GM23338 (cell line): Measurements from ENCODE around the gene GPR32. TPM values are rescaled to one million over a fixed set of nuclear protein-coding genes. Genes with fewer than 3 reads are reported as not detected.
"Not testable (repeated sequence)": the region's sequence is repeated elsewhere in the genome, so short reads cannot be mapped to it uniquely, and the experiment has no call there.

ENCODE experiments used
- ATAC-seq: fragments of 200-7000 bp; cut with Tn5 transposase; 3 replicates; pipeline ENCODE4 v1.9.1; 2020
- DNase-seq: peaks from one replicate; pipeline ENCODE4 v3.0.0-alpha.2; 2015; ENCODE audit warnings: low spot score
- H2AFZ ChIP-seq: fragments of 200-600 bp; sonication (generic); 2 replicates; pipeline ENCODE4 v1.8.0; 2016; ENCODE audit warnings: antibody characterized with exemption, mild to moderate bottlenecking, moderate library complexity
- H3F3A ChIP-seq: fragments of 200-600 bp; sonication (generic); replicated peaks from 2 replicates; pipeline ENCODE4 v1.8.0; 2017; ENCODE audit warnings: antibody characterized with exemption, mixed run types, low read depth
- H3K27ac ChIP-seq: fragments of 200-600 bp; sonication (generic); 2 replicates; pipeline ENCODE4 v1.6.1; 2016; ENCODE audit warnings: low read depth
- H3K27me3 ChIP-seq: fragments of 200-600 bp; sonication (generic); 2 replicates; pipeline ENCODE4 v1.8.0; 2016; ENCODE audit warnings: mild to moderate bottlenecking, mixed run types, moderate library complexity; ENCODE audit not compliant: insufficient read depth
- H3K36me3 ChIP-seq: fragments of 200-600 bp; sonication (generic); 2 replicates; pipeline ENCODE4 v1.8.0; 2016; ENCODE audit warnings: mild to moderate bottlenecking; ENCODE audit not compliant: insufficient read depth
- H3K4me1 ChIP-seq: fragments of 200-600 bp; sonication (generic); 2 replicates; pipeline ENCODE4 v1.8.0; 2016; ENCODE audit warnings: mild to moderate bottlenecking, moderate library complexity; ENCODE audit not compliant: insufficient read depth
- H3K4me2 ChIP-seq: fragments of 200-600 bp; sonication (generic); 2 replicates; pipeline ENCODE4 v1.7.1; 2017; ENCODE audit warnings: mixed run types
- H3K4me3 ChIP-seq: fragments of 200-600 bp; sonication (generic); 2 replicates; pipeline ENCODE4 v1.6.1; 2016; ENCODE audit warnings: mixed run types
- H3K79me2 ChIP-seq: fragments of 200-600 bp; sonication (generic); replicated peaks from 2 replicates; pipeline ENCODE4 v1.8.0; 2017; ENCODE audit warnings: mild to moderate bottlenecking; ENCODE audit not compliant: insufficient read depth
- H3K9me2 ChIP-seq: fragments of 200-600 bp; sonication (generic); 2 replicates; pipeline ENCODE4 v1.8.0; 2017; ENCODE audit not compliant: insufficient read depth
- H4K20me1 ChIP-seq: fragments of 200-600 bp; sonication (generic); replicated peaks from 2 replicates; pipeline ENCODE4 v1.8.0; 2017; ENCODE audit warnings: mild to moderate bottlenecking; ENCODE audit not compliant: insufficient read depth
- H3K27ac Mint-ChIP-seq: 2 replicates; pipeline ENCODE4 v1.8.0; 2020; ENCODE audit warnings: inconsistent platforms, mild to moderate bottlenecking, moderate library complexity, mixed read lengths
- H3K27me3 Mint-ChIP-seq: 3 replicates; pipeline ENCODE4 v1.8.0; 2022; ENCODE audit warnings: low read depth, mild to moderate bottlenecking, moderate library complexity, mixed read lengths, inconsistent platforms; ENCODE audit not compliant: insufficient read depth, poor library complexity
- H3K36me3 Mint-ChIP-seq: 3 replicates; pipeline ENCODE4 v1.8.0; 2021; ENCODE audit warnings: low read depth, mild to moderate bottlenecking, inconsistent platforms, moderate library complexity, mixed read lengths
- H3K4me1 Mint-ChIP-seq: 3 replicates; pipeline ENCODE4 v1.8.0; 2020; ENCODE audit warnings: mild to moderate bottlenecking, inconsistent platforms, mixed read lengths
- H3K4me3 Mint-ChIP-seq: 3 replicates; pipeline ENCODE4 v1.8.0; 2021; ENCODE audit warnings: moderate library complexity, mild to moderate bottlenecking, inconsistent platforms, mixed read lengths
- H3K9me3 Mint-ChIP-seq: 3 replicates; pipeline ENCODE4 v1.8.0; 2020; ENCODE audit warnings: moderate library complexity, mild to moderate bottlenecking, inconsistent platforms, mixed read lengths
- CREB1 ChIP-seq: fragments of 250-450 bp; sonication (Bioruptor Pico); IDR thresholded peaks from 2 replicates; pipeline ENCODE4 v1.5.0; 2020; ENCODE audit warnings: low read depth, mild to moderate bottlenecking, moderate library complexity
- EZH2 ChIP-seq: fragments of 200-600 bp; sonication (generic); IDR thresholded peaks from one replicate; pipeline ENCODE4 v1.8.0; 2017; ENCODE audit warnings: antibody characterized with exemption, mild to moderate bottlenecking, low read depth; ENCODE audit not compliant: unreplicated experiment
- EZH2phosphoT487 ChIP-seq: fragments of 200-600 bp; sonication (generic); IDR thresholded peaks from one replicate; pipeline ENCODE4 v1.8.1; 2018; ENCODE audit warnings: antibody characterized with exemption; ENCODE audit not compliant: unreplicated experiment
- JUNB ChIP-seq: IDR thresholded peaks from one replicate; pipeline ENCODE4 v1.6.1; 2016; ENCODE audit warnings: antibody characterized with exemption; ENCODE audit not compliant: unreplicated experiment
- NANOG ChIP-seq: IDR thresholded peaks from 2 replicates; pipeline ENCODE4 v1.6.1; 2016; ENCODE audit warnings: antibody characterized with exemption, borderline replicate concordance
- POLR2AphosphoS5 ChIP-seq: IDR thresholded peaks from 2 replicates; pipeline ENCODE4 v1.6.1; 2016; ENCODE audit warnings: antibody characterized with exemption, low read depth
- ZNF114 ChIP-seq: fragments of 250-450 bp; sonication (Bioruptor Pico); IDR thresholded peaks from 2 replicates; pipeline ENCODE4 v1.5.0; 2020; ENCODE audit warnings: mild to moderate bottlenecking, moderate library complexity
- ZNF331 ChIP-seq: fragments of 250-450 bp; sonication (Bioruptor Pico); IDR thresholded peaks from 2 replicates; pipeline ENCODE4 v1.5.0; 2020; ENCODE audit warnings: low read depth, mild to moderate bottlenecking, moderate library complexity
- polyA plus RNA-seq: library from polyadenylated mRNA; unstranded; fragments of >200 nt; fragmentation: Nextera tagmentation; extraction: Ambion mirVana; gene quantifications from 2 replicates; pipeline ENCODE4 v1.2.1, GENCODE V29; 2016
- total RNA-seq: library from RNA; depleted of rRNA; stranded (reverse); fragments of >200 nt; shearing (Covaris generic); gene quantifications from 2 replicates; pipeline ENCODE4 v1.2.3, GENCODE V29; 2014
- TF ChIP-seq, protein P1 (sequence below): IDR thresholded peaks from 2 replicates; pipeline ENCODE4 v1.6.1; 2016; ENCODE audit warnings: antibody characterized with exemption
- TF ChIP-seq, protein P2 (sequence below): IDR thresholded peaks from one replicate; pipeline ENCODE4 v1.6.1; 2018; ENCODE audit warnings: antibody characterized with exemption; ENCODE audit not compliant: unreplicated experiment
- TF ChIP-seq, protein P3 (sequence below): fragments of 250-450 bp; sonication (Bioruptor Pico); IDR thresholded peaks from 2 replicates; pipeline ENCODE4 v1.5.0; 2020; ENCODE audit warnings: mild to moderate bottlenecking, moderate library complexity

Gene GPR32
- total and polyA plus RNA-seq, 2 experiments from 2014 or later, result not detected

- not testable (repeated sequence) for H3K4me3 Mint-ChIP-seq
These were observed 41.5 kb downstream of the GPR32 start for GRCh38 chr19:50811622-50812238.

GRCh38 chr19:50812474-50812873 is 42.2 kb downstream of the GPR32 start:
- no peaks in the 10 kb centered on the region for H3F3A ChIP-seq
- Mint-ChIP-seq H3K4me3 (no peak overlapping the region), H3K4me1 (peaks cover 2% of the 10 kb centered on the region; the same call in 2 of the 3 replicates), H3K27me3 (peaks cover 10% of the 10 kb centered on the region), H3K36me3 (peaks cover 5% of the 10 kb centered on the region), H3K27ac (no peak overlapping the region; the same call in 1 of the 2 replicates), H3K9me3 (peaks cover 41% of the 10 kb centered on the region)
- ATAC-seq (no peak), DNase-seq (no peak)
- no peak overlapping the region for H3K4me2 ChIP-seq
- H2AFZ ChIP-seq, result no peak overlapping the region
- H3K27me3 ChIP-seq, result peaks cover 7% of the 10 kb centered on the region; the same call in 1 of the 2 replicates
- peaks cover 3% of the 10 kb centered on the region; the same call in 1 of the 2 replicates for H3K4me1 ChIP-seq
- TF ChIP-seq CREB1, result no peak
- no peak for TF ChIP-seq EZH2phosphoT487
- TF ChIP-seq NANOG, result no peak
- no peak for TF ChIP-seq ZNF114 (CRISPR knock-in tag)
- TF ChIP-seq, protein P1, sequence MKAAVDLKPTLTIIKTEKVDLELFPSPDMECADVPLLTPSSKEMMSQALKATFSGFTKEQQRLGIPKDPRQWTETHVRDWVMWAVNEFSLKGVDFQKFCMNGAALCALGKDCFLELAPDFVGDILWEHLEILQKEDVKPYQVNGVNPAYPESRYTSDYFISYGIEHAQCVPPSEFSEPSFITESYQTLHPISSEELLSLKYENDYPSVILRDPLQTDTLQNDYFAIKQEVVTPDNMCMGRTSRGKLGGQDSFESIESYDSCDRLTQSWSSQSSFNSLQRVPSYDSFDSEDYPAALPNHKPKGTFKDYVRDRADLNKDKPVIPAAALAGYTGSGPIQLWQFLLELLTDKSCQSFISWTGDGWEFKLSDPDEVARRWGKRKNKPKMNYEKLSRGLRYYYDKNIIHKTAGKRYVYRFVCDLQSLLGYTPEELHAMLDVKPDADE, result no peak
- TF ChIP-seq EZH2, result no peak
- TF ChIP-seq ZNF331 (CRISPR knock-in tag), result no peak
- TF ChIP-seq, protein P2, sequence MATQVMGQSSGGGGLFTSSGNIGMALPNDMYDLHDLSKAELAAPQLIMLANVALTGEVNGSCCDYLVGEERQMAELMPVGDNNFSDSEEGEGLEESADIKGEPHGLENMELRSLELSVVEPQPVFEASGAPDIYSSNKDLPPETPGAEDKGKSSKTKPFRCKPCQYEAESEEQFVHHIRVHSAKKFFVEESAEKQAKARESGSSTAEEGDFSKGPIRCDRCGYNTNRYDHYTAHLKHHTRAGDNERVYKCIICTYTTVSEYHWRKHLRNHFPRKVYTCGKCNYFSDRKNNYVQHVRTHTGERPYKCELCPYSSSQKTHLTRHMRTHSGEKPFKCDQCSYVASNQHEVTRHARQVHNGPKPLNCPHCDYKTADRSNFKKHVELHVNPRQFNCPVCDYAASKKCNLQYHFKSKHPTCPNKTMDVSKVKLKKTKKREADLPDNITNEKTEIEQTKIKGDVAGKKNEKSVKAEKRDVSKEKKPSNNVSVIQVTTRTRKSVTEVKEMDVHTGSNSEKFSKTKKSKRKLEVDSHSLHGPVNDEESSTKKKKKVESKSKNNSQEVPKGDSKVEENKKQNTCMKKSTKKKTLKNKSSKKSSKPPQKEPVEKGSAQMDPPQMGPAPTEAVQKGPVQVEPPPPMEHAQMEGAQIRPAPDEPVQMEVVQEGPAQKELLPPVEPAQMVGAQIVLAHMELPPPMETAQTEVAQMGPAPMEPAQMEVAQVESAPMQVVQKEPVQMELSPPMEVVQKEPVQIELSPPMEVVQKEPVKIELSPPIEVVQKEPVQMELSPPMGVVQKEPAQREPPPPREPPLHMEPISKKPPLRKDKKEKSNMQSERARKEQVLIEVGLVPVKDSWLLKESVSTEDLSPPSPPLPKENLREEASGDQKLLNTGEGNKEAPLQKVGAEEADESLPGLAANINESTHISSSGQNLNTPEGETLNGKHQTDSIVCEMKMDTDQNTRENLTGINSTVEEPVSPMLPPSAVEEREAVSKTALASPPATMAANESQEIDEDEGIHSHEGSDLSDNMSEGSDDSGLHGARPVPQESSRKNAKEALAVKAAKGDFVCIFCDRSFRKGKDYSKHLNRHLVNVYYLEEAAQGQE, result no peak
- no peak for TF ChIP-seq JUNB
- TF ChIP-seq, protein P3, sequence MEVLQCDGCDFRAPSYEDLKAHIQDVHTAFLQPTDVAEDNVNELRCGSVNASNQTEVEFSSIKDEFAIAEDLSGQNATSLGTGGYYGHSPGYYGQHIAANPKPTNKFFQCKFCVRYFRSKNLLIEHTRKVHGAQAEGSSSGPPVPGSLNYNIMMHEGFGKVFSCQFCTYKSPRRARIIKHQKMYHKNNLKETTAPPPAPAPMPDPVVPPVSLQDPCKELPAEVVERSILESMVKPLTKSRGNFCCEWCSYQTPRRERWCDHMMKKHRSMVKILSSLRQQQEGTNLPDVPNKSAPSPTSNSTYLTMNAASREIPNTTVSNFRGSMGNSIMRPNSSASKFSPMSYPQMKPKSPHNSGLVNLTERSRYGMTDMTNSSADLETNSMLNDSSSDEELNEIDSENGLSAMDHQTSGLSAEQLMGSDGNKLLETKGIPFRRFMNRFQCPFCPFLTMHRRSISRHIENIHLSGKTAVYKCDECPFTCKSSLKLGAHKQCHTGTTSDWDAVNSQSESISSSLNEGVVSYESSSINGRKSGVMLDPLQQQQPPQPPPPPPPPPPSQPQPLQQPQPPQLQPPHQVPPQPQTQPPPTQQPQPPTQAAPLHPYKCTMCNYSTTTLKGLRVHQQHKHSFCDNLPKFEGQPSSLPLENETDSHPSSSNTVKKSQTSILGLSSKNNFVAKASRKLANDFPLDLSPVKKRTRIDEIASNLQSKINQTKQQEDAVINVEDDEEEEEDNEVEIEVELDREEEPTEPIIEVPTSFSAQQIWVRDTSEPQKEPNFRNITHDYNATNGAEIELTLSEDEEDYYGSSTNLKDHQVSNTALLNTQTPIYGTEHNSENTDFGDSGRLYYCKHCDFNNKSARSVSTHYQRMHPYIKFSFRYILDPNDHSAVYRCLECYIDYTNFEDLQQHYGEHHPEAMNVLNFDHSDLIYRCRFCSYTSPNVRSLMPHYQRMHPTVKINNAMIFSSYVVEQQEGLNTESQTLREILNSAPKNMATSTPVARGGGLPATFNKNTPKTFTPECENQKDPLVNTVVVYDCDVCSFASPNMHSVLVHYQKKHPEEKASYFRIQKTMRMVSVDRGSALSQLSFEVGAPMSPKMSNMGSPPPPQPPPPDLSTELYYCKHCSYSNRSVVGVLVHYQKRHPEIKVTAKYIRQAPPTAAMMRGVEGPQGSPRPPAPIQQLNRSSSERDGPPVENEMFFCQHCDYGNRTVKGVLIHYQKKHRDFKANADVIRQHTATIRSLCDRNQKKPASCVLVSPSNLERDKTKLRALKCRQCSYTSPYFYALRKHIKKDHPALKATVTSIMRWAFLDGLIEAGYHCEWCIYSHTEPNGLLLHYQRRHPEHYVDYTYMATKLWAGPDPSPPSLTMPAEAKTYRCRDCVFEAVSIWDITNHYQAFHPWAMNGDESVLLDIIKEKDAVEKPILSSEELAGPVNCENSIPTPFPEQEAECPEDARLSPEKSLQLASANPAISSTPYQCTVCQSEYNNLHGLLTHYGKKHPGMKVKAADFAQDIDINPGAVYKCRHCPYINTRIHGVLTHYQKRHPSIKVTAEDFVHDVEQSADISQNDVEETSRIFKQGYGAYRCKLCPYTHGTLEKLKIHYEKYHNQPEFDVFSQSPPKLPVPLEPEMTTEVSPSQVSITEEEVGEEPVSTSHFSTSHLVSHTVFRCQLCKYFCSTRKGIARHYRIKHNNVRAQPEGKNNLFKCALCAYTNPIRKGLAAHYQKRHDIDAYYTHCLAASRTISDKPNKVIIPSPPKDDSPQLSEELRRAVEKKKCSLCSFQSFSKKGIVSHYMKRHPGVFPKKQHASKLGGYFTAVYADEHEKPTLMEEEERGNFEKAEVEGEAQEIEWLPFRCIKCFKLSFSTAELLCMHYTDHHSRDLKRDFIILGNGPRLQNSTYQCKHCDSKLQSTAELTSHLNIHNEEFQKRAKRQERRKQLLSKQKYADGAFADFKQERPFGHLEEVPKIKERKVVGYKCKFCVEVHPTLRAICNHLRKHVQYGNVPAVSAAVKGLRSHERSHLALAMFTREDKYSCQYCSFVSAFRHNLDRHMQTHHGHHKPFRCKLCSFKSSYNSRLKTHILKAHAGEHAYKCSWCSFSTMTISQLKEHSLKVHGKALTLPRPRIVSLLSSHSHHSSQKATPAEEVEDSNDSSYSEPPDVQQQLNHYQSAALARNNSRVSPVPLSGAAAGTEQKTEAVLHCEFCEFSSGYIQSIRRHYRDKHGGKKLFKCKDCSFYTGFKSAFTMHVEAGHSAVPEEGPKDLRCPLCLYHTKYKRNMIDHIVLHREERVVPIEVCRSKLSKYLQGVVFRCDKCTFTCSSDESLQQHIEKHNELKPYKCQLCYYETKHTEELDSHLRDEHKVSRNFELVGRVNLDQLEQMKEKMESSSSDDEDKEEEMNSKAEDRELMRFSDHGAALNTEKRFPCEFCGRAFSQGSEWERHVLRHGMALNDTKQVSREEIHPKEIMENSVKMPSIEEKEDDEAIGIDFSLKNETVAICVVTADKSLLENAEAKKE, result no peak
- TF ChIP-seq POLR2AphosphoS5, result no peak
- H3K27ac ChIP-seq, result no peak overlapping the region
- H3K36me3 ChIP-seq, result no peaks in the 10 kb centered on the region
- 0 out of 2 replicates have a peak, but pooled peaks cover 3% of the 10 kb centered on the region for H3K9me2 ChIP-seq
- H3K79me2 ChIP-seq, result no peaks in the 10 kb centered on the region
- H3K4me3 ChIP-seq, result no peak overlapping the region
- H4K20me1 ChIP-seq, result no peaks in the 10 kb centered on the region

More at GRCh38 chr19:50811622-50812238, 41.5 kb downstream of the GPR32 start:
- not testable (repeated sequence) for H3K27me3 ChIP-seq, H3K79me2 ChIP-seq, H3K36me3 Mint-ChIP-seq, DNase-seq, H3K9me2 ChIP-seq, H3F3A ChIP-seq, H3K36me3 ChIP-seq, H3K4me3 ChIP-seq, H3K4me2 ChIP-seq, H3K4me1 Mint-ChIP-seq, H3K27ac ChIP-seq, ATAC-seq, H4K20me1 ChIP-seq, H2AFZ ChIP-seq, H3K4me1 ChIP-seq, H3K27ac Mint-ChIP-seq
- peaks cover 10% of the 10 kb centered on the region for H3K27me3 Mint-ChIP-seq
- H3K9me3 Mint-ChIP-seq, result peaks cover 41% of the 10 kb centered on the region
